ENCODE results near the gene LCK.
"Not testable (repeated sequence)": the region's sequence is repeated elsewhere in the genome, so short reads cannot be mapped to it uniquely, and the experiment has no call there.

The LCK gene

DNA sequence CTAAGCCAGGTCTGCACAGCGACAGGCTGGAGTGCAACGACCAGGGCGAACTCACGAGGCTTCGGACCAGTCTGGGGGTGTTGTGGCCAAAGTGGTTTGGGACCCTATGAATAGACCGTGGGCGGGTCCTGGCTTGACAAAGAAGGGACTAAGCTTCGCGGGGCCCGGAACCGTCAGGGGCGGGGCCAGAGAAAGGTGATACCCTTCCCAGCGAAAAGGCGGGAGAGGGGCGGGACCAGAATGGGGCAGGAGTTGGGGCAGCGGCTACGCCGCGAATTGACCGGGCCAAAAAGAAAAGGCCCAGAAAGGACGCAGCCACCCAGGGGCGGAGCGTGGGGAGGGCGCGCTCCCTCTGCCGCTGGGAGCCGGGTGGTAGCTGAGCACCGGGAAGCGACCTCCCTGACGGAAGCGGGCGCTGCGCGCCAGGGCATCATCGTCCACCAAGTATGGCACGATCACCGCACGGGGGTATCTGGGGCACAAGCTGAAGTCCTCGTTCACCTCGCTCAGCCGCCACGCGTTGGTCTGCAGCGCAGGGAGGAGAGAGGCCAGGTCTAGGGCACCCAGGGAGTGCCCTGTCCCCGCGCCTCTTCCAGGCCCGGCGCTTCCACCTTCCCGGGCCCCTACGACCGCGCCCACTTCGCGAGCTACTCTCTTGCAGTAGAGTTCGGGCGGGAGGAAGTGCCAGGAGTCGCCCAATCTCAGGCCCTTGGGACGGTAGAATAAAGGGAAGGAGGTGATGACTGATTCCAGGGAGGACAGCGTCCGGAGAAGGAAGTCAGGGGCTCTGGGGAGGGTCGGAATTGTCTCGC, 10.7 kb upstream of the LCK start:
- no peak for DNase-seq

GRCh38 chr1:32241001-32241763, 9.9 kb upstream of the LCK start:
- DNase-seq = no peak

- no peak for DNase-seq
Measured at GRCh38 chr1:32242341-32242851, 8.7 kb upstream of the LCK start.

- DNase-seq = no peak
Measured at GRCh38 chr1:32246888-32247273, 4.2 kb upstream of the LCK start, which contains the start of gene FAM167B. TSS of gene FAM167B (plus strand) at chr1:32247222. CDS start at chr1:32247422, 200 bp downstream.

GRCh38 chr1:32247452-32247851, 3.6 kb upstream of the LCK start:
- DNase-seq = no peak

GRCh38 chr1:32247983-32248889, 2.8 kb upstream of the LCK start:
- DNase-seq = peak; percentile 47

DNA sequence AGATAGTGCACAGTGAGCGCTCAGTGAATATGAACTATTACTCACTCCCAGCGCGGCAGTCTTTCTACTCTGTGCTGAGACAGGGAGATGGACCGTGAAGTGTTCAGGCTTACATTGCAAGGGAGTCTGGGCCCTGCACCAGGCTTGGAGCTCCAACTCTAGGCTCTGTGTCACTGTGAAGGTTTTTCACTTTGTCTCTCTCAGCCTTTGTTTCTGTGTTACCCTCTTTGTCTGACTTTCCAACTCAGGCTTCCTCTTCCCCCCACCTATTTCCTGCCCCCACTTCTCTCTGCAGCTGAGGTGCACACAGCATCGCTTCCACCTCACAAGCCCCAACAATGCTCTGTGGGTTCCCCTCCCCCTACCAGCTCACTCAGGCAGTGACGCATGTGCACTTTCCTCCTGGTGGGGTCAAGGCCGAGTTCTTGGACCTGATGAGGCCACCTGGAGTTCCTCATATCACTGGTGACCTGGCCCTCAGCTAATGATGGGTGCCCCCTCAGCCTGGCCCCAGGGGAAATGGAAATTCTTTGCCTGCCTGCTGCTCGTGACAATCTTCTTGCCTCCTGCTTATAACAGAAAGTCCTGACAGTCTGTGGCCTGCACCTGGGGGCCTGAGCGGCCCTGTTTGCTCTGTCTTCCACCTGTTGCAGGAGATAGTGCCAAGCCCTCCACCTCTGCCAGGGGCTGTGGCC, 1.1 kb upstream of the LCK start:
- no peak for DNase-seq

DNA sequence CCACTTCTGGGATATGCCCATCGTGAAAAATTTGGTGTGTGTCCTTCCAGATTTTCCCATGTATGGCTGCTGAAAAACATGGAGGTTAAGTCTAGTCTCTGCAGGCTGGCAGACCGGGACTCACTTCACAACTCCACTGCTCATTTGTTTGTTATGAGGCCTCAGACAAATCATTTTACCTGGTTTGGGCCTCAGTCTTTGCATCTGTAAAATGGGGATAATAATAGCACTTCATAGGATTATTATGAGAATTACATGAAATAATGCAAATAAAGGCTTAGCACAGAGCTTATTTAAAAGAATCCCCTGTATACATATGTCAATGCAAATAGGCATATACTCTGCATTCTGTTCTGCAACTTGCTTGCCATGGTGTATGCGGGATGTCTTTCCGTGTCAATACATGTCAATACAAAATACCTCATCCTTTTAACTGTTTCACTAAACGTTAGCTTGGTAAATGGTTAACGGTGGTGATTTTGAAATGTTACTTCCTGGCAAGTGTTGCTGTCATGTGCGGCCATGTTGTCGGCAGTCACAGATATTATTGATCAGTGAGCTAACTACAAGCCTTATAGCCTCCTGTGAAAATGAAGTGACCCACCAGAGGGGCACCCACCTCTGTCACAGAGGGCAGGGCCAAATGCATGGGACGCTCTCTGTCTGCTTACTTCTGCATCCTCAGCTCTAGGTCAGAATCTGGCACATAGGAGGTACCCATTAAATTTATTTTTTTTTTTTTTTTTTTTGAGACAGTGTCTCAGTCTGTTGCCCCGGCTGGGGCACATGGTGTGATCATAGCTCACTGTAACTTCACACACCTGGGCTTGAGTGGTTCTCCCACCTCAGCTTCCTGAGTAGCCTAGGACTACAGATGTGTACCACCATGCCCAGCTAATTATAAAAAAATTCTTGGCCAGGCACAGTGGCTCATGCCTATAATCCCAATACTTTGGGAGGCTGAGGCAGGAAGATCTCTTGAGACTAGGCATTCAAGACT, 4.3 kb downstream of the LCK start:
- no peak for DNase-seq

DNA sequence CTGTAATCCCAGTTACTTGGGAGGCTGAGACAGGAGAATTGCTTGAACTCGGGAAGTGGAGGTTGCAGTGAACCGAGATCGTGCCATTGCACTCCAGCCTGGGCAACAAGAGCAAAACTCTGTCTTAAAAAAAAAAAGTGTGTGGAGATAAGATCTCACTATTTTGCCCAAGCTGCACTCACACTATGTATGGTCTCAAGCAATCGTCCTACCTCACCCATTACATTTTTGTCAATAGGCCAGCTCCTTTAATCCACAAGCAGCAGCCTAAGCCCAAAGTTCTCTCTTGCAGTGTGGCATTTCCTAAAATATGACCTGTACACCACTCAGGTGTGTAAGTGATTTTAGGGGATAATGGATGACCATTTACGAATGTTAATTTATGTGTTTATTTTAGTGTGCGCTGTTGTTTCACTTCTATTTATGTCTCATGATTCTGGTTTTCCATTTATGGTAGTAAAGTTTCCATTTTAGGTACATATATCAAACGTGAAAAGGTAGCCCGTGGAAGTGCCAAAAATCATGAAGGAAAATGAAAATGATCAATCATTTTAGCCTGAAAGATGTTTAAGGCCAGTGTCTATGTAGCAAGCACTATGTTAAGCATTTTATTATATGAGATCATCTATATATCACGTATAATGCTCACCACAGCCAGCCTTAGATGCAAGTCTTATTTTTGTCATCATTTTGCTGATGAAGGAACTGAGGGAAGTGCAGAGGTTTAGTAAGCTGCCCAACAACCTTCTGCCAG, 5.6 kb downstream of the LCK start:
- no peak for DNase-seq

GRCh38 chr1:32257227-32257508, 6.1 kb downstream of the LCK start:
- no peak for DNase-seq

- DNase-seq = not testable (repeated sequence)
Measured at GRCh38 chr1:32263236-32263593, 12.2 kb downstream of the LCK start.

DNA sequence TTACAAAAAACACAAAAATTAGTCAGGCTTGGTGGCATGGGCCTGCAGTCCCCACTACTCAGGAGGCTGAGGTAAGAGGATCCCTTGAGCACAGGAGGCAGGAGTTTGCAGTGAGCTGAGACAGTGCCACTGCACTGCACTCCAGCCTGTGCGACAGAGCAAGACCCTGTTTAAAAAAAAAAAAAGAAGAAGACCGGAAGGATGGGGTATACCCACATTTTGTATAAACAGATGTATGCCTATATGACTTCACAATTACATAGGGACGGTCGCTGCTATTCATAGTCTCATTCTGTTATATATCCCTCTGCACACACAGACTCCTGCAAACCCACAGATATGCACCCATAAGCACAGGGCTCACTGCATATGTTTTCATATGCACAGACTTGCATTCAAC, 12.7 kb downstream of the LCK start:
- no peak for DNase-seq

DNA sequence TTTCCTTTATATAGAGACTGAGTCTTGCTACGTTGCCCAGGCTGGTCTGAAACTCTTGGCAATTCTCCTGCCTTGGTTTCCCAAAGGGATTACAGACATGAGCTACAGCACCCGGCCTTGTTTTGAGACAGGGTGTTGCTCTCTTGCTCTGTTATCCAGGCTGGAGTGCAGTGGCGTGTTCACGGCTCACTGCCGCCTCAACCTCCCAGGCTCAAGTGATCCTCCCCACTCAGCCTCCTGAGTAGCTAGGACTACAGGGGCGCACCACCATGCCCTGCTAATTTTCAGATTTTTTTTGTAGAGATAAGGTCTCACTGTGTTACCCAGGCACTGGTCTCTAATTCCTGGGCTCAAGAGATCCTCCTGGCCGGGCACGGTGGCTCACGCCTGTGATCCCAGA, 14.8 kb downstream of the LCK start:
- DNase-seq = no peak

DNA sequence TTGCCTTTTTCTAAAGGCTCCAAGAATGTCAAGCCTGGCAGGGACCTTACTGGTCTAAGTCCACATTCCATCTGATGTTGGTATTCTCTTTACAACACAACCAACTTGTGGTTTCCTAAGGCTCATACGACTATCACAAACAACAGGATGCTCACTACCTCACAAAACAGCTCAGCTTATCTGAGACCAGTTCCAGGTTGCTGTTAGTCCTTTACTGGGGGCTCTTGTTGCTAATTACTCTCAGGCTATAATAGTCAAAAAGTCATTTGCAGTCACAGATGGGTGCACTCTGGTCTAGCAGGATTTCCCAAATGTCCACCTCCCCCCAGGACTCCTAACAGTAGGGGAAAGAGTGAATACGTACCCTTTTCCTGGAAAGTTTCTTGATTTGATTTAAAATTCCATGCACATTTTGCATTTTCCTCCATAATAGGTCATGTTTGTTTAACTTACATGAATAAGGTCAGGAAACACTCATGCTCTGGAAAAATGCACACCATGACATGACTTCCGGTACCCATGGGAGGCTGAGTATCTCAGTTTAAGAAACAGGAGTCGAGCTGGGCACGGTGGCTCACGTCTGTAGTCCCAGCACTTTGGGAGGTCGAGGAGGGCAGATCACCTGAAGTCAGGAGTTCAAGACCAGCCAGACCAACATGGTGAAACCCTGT, 16.0 kb downstream of the LCK start:
- no peak for DNase-seq

- DNase-seq = no peak
Measured at GRCh38 chr1:32269744-32270143, 18.7 kb downstream of the LCK start.

- DNase-seq = no peak
Measured at GRCh38 chr1:32272557-32273390, 21.7 kb downstream of the LCK start.

DNA sequence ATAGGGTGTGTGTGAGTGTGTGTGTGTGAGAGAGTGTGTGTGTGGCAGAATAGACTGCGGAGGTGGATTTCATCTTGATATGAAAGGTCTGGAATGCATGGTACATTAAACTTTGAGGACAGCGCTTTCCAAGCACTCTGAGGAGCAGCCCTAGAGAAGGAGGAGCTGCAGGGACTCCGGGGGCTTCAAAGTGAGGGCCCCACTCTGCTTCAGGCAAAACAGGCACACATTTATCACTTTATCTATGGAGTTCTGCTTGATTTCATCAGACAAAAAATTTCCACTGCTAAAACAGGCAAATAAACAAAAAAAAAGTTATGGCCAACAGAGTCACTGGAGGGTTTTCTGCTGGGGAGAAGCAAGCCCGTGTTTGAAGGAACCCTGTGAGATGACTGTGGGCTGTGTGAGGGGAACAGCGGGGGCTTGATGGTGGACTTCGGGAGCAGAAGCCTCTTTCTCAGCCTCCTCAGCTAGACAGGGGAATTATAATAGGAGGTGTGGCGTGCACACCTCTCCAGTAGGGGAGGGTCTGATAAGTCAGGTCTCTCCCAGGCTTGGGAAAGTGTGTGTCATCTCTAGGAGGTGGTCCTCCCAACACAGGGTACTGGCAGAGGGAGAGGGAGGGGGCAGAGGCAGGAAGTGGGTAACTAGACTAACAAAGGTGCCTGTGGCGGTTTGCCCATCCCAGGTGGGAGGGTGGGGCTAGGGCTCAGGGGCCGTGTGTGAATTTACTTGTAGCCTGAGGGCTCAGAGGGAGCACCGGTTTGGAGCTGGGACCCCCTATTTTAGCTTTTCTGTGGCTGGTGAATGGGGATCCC, 22.5 kb downstream of the LCK start:
- no peak for DNase-seq
